Caco-2 (cell line): ENCODE data around the gene TBC1D2. TPM values are rescaled to one million over a fixed set of nuclear protein-coding genes. Genes with fewer than 3 reads are reported as not detected.

Experiments
- BruUV-seq: library from RNA; stranded (reverse); fragments of 400-500 nt; replicated peaks from 2 replicates; lab custom pipeline; 2021; lab: Mats Ljungman, UMichigan
- CTCF ChIA-PET: fragments of 300-600 bp; sonication (Branson Sonifier 250); formaldehyde crosslinking; loops from one replicate; lab custom pipeline; 2022; ENCODE audit warnings: antibody characterized with exemption; lab: Charles Lee
- POLR2A ChIA-PET: fragments of 300-600 bp; sonication (Branson Sonifier 250); formaldehyde crosslinking; loops from one replicate; lab custom pipeline; 2022; ENCODE audit warnings: antibody characterized with exemption; lab: Charles Lee
- DNase-seq, 2 experiments: peaks; one replicate each; pipeline versions ENCODE4 v3.0.0 to v3.0.0-alpha.2; 2020 to 2022
- H3K27me3 ChIP-seq: replicated peaks from 2 replicates; pipeline ENCODE4 v1.6.0; 2011; ENCODE audit warnings: low read length; ENCODE audit not compliant: control insufficient read depth, insufficient read depth
- H3K36me3 ChIP-seq: 2 replicates; pipeline ENCODE4 v1.5.1; 2011; ENCODE audit warnings: low read length; ENCODE audit not compliant: control insufficient read depth, insufficient read depth
- H3K4me1 ChIP-seq: fragments of 250-450 bp; sonication (Bioruptor Pico); 2 replicates; pipeline ENCODE4 v1.5.1; 2020; ENCODE audit warnings: mild to moderate bottlenecking
- H3K4me3 ChIP-seq: 2 replicates; pipeline ENCODE4 v1.5.1; 2011; ENCODE audit warnings: low read depth, mild to moderate bottlenecking, control low read depth, low read length
- H3K9me3 ChIP-seq: fragments of 250-450 bp; sonication (Bioruptor Pico); 2 replicates; pipeline ENCODE4 v1.5.1; 2020; ENCODE audit warnings: mild to moderate bottlenecking, moderate library complexity
- H3K27ac Mint-ChIP-seq: one replicate; pipeline ENCODE4 v1.8.0; 2022; ENCODE audit warnings: mixed read lengths; ENCODE audit not compliant: unreplicated experiment
- H3K27me3 Mint-ChIP-seq: one replicate; pipeline ENCODE4 v1.8.0; 2022; ENCODE audit warnings: mixed read lengths; ENCODE audit not compliant: insufficient read depth, unreplicated experiment
- H3K36me3 Mint-ChIP-seq: one replicate; pipeline ENCODE4 v1.8.0; 2022; ENCODE audit warnings: mild to moderate bottlenecking, mixed read lengths; ENCODE audit not compliant: insufficient read depth, unreplicated experiment
- H3K4me1 Mint-ChIP-seq: one replicate; pipeline ENCODE4 v1.8.0; 2022; ENCODE audit warnings: low read depth, mixed read lengths; ENCODE audit not compliant: unreplicated experiment
- H3K4me3 Mint-ChIP-seq: one replicate; pipeline ENCODE4 v1.8.0; 2022; ENCODE audit warnings: mild to moderate bottlenecking, moderate library complexity, mixed read lengths; ENCODE audit not compliant: unreplicated experiment
- H3K9me3 Mint-ChIP-seq: one replicate; pipeline ENCODE4 v1.8.0; 2022; ENCODE audit warnings: mixed read lengths; ENCODE audit not compliant: unreplicated experiment
- CTCF ChIP-seq, 2 experiments: fragments of 200-600 bp in 1 of 2; IDR thresholded peaks; 1 replicate in 1 of 2; 2 replicates in 1 of 2; pipeline versions ENCODE4 v1.5.1 to v1.8.0; 2011 to 2022; ENCODE audit warnings: antibody characterized with exemption in 1 of 2, control low read depth in 1 of 2, inconsistent platforms in 1 of 2, low read depth in 1 of 2, low read length in 1 of 2, mild to moderate bottlenecking in 1 of 2, moderate library complexity in 1 of 2; ENCODE audit not compliant: insufficient read depth in 1 of 2, severe bottlenecking in 1 of 2, unreplicated experiment in 1 of 2
- intact Hi-C: fragments of 100-400 bp; cut with micrococcal nuclease; formaldehyde crosslinking; loops from one replicate; pipeline ENCODE4 v1.10.0; 2022; ENCODE audit not compliant: unreplicated experiment
- total RNA-seq: library from RNA; stranded (reverse); gene quantifications from 2 replicates; pipeline ENCODE4 v1.2.3, GENCODE V29; 2022

The TBC1D2 gene
- total RNA-seq, 1 experiment from 2014 or later = 8.5 TPM

GRCh38 chr9:98303633-98304125 is 48.2 kb upstream of the TBC1D2 start:
- no peaks in the 10 kb centered on the region for H3K27me3 ChIP-seq
- DNase-seq = no peak
- Mint-ChIP-seq H3K4me3 (no peak overlapping the region), H3K4me1 (peaks cover 6% of the 10 kb centered on the region), H3K36me3 (no peaks in the 10 kb centered on the region), H3K9me3 (no peaks in the 10 kb centered on the region), H3K27ac (no peak overlapping the region), H3K27me3 (no peaks in the 10 kb centered on the region)
- H3K36me3 ChIP-seq = no peaks in the 10 kb centered on the region
- CTCF ChIA-PET = no interaction called here
- POLR2A ChIA-PET = no interaction called here
- no peak for TF ChIP-seq CTCF (IDR thresholded peaks at IDR 0.05; ENCODE audit: insufficient read depth in 1 of 2, low read depth in 1 of 2, low read length in 1 of 2, severe bottlenecking in 1 of 2, unreplicated experiment in 1 of 2)
- no peaks in the 10 kb centered on the region for H3K9me3 ChIP-seq
- peaks cover 9% of the 10 kb centered on the region; the same call in 1 of the 2 replicates for H3K4me1 ChIP-seq
- intact Hi-C loops = no loop called here
- BruUV-seq = no TSS peak
- no peak overlapping the region for H3K4me3 ChIP-seq

- Mint-ChIP-seq H3K36me3 (no peaks in the 10 kb centered on the region), H3K27me3 (no peaks in the 10 kb centered on the region), H3K27ac (no peak overlapping the region), H3K4me3 (no peak overlapping the region), H3K9me3 (no peaks in the 10 kb centered on the region), H3K4me1 (peaks cover 6% of the 10 kb centered on the region)
- ChIA-PET POLR2A (no interaction called here), CTCF (no interaction called here)
- Histone ChIP-seq H3K36me3 (no peaks in the 10 kb centered on the region), H3K4me1 (peaks cover 9% of the 10 kb centered on the region; the same call in 1 of the 2 replicates), H3K4me3 (no peak overlapping the region), H3K27me3 (no peaks in the 10 kb centered on the region), H3K9me3 (no peaks in the 10 kb centered on the region)
- intact Hi-C loops = no loop called here
- DNase-seq = no peak
- no peak for TF ChIP-seq CTCF (IDR thresholded peaks at IDR 0.05; ENCODE audit: insufficient read depth in 1 of 2, low read depth in 1 of 2, low read length in 1 of 2, severe bottlenecking in 1 of 2, unreplicated experiment in 1 of 2)
- BruUV-seq = no TSS peak
Measured at GRCh38 chr9:98302938-98303632, 47.6 kb upstream of the TBC1D2 start.

- Histone ChIP-seq H3K36me3 (no peaks in the 10 kb centered on the region), H3K4me1 (peaks cover 8% of the 10 kb centered on the region; the same call in 1 of the 2 replicates), H3K27me3 (no peaks in the 10 kb centered on the region), H3K4me3 (no peak overlapping the region), H3K9me3 (no peaks in the 10 kb centered on the region)
- no peaks in the 10 kb centered on the region for H3K27me3 Mint-ChIP-seq
- intact Hi-C loops = no loop called here
- H3K36me3 Mint-ChIP-seq = no peaks in the 10 kb centered on the region
- H3K27ac Mint-ChIP-seq = no peak overlapping the region
- ChIA-PET POLR2A (no interaction called here), CTCF (no interaction called here)
- no peak for TF ChIP-seq CTCF (IDR thresholded peaks at IDR 0.05; ENCODE audit: insufficient read depth in 1 of 2, low read depth in 1 of 2, low read length in 1 of 2, severe bottlenecking in 1 of 2, unreplicated experiment in 1 of 2)
- no peak overlapping the region for H3K4me3 Mint-ChIP-seq
- BruUV-seq = no TSS peak
- no peaks in the 10 kb centered on the region for H3K9me3 Mint-ChIP-seq
- no peak for DNase-seq
- H3K4me1 Mint-ChIP-seq = peaks cover 6% of the 10 kb centered on the region
Measured at GRCh38 chr9:98302150-98302549, 46.7 kb upstream of the TBC1D2 start.
